Mononuclear cell (primary cell): Measurements from ENCODE around the gene ARMC5. TPM values are rescaled to one million over a fixed set of nuclear protein-coding genes. Genes with fewer than 3 reads are reported as not detected.

ENCODE experiments used
- H3K27me3 ChIP-seq: 2 replicates; pipeline ENCODE4 v1.6.0; 2011; ENCODE audit warnings: low read length, control low read depth; ENCODE audit not compliant: insufficient read depth
- H3K4me1 ChIP-seq: 2 replicates; pipeline ENCODE4 v1.5.1; 2011; ENCODE audit warnings: mild to moderate bottlenecking, low read length, control low read depth; ENCODE audit not compliant: insufficient read depth
- H3K4me3 ChIP-seq: 2 replicates; pipeline ENCODE4 v1.5.1; 2011; ENCODE audit warnings: mild to moderate bottlenecking, low read length, moderate library complexity
- H3K9me3 ChIP-seq: 2 replicates; pipeline ENCODE4 v1.5.1; 2011; ENCODE audit warnings: low read depth, mild to moderate bottlenecking, control low read depth, low read length
- total RNA-seq: library from RNA; depleted of rRNA; stranded (reverse); fragments of >200 nt; gene quantifications from one replicate; pipeline ENCODE4 v1.2.3, GENCODE V29; 2012

The ARMC5 gene
- total RNA-seq, 1 donor, result 9.2 TPM

DNA sequence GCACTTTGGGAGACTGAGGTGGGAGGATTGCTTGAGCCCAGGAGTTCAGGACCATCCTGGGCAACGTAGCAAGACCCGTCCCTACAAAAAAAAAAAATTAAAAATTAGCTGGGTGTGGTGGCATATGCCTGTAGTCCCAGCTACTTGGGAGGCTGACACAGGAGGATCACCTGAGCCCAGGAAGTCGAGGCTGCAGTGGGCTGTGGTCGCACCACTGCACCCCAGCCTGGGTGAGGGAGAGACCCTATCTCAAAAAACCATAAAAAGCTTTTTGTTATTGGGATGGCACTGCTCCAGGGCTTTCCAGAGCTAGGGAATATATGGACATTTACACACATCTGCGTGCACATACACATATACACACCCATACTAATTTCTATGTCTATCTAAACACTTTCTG lies 8.1 kb upstream of the ARMC5 start:
- no peak overlapping the region for H3K4me3 ChIP-seq
- H3K9me3 ChIP-seq, result no peaks in the 10 kb centered on the region
- H3K27me3 ChIP-seq, result no peaks in the 10 kb centered on the region
- peaks cover 28% of the 10 kb centered on the region for H3K4me1 ChIP-seq

DNA sequence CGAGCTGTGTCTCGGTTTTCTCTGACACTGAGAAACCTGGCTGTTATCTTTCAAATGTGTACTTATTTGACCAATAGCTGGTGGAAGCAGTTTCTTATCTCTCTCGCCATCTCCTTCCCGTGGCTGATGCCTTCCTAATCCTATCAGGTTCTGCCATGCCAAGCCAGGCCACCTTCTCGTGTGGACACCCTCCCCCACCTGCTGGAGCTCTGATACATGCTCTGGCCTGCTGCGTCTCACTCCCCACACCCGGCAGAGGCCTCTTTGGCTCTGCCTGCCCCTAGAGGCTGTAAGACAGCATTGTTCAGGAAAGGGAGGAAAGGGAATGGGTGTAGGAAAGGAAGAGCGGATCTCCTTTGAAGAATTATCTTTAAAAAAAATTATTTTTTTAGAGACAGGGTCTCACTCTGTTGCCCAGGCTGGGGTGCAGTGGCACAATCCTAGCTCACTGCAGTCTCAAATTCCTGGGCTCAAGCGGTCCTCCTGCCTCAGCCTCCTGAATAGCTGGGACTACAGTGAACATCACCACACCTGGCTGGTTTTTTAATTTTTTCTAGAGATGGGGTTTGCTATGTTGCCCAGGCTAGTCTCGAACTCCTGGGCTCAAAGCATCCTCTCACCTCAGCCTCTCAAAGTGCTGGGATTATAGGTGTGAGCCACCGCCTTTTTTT lies 7.5 kb upstream of the ARMC5 start:
- H3K27me3 ChIP-seq, result no peaks in the 10 kb centered on the region
- no peak overlapping the region for H3K4me3 ChIP-seq
- no peaks in the 10 kb centered on the region for H3K9me3 ChIP-seq
- peaks cover 34% of the 10 kb centered on the region for H3K4me1 ChIP-seq

DNA sequence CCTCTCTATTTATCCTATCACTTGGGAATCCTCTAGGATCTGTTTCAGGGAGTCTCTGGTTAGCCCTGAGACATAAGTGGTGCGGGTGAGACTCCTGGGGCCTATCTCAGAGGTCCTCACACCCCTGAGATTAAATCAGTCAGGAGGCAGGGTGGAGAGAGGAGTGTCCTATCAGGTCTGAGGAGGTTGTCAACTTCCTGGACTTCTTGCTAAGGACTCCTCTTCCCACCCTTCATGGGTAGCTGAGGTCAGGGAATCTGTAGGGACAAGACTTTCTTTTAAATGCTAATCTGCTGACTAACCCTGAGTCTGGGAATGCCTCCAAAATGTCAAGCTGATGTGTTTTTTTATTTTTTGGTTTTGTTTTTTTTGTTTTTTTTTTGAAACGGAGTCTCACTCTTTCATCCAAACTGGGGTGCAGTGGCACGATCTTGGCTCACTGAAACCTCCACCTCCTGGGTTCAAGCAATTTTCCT lies 6.6 kb upstream of the ARMC5 start:
- peaks cover 43% of the 10 kb centered on the region for H3K4me1 ChIP-seq
- H3K4me3 ChIP-seq, result no peak overlapping the region
- H3K27me3 ChIP-seq, result no peaks in the 10 kb centered on the region
- no peaks in the 10 kb centered on the region for H3K9me3 ChIP-seq

DNA sequence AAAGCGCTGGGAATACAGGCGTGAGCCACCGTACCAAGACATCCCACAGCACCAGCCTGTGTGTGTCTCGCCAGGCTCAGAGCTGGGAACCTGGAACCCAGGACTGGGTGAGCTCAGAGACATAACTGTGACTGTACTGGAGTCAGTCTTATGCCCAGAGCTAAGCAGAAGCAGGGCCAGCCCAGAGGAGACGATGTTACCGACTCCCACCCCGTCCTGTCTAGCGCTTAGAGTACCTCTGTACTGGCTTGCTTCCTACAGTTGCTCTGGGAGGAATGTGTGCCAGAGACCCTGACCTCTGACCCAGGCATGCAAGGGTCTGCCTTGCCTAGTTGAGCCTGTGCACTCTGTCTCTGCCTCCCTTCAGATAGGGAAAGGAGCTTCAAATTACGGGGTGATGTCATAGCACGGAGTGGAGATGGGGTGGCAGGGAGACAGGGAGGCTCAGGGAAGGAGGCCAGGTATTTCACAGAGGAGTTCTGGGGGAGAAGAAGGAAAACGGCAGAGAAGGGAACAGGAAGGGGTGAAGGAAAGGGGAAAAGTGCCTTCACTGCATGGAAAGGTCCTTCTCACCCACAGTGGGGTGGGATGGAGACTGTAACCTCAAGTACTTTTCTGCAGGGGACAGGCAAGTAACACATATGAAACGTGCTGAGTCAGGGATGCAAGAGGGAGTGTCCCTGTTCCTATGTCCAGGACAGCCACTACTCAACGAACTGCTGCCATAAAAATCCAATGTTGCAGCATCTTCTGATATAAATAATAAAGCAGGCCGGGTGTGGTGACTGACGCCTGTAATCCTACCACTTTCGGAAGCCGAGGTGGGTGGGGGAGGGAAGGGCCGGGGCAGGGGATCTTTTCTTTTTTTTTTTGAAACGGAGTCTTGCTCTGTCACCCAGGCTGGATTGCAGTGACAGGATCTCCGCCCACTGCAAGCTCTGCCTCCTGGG lies 5.8 kb upstream of the ARMC5 start:
- Histone ChIP-seq H3K4me1 (peaks cover 52% of the 10 kb centered on the region), H3K27me3 (no peaks in the 10 kb centered on the region), H3K4me3 (no peak overlapping the region), H3K9me3 (no peaks in the 10 kb centered on the region)

DNA sequence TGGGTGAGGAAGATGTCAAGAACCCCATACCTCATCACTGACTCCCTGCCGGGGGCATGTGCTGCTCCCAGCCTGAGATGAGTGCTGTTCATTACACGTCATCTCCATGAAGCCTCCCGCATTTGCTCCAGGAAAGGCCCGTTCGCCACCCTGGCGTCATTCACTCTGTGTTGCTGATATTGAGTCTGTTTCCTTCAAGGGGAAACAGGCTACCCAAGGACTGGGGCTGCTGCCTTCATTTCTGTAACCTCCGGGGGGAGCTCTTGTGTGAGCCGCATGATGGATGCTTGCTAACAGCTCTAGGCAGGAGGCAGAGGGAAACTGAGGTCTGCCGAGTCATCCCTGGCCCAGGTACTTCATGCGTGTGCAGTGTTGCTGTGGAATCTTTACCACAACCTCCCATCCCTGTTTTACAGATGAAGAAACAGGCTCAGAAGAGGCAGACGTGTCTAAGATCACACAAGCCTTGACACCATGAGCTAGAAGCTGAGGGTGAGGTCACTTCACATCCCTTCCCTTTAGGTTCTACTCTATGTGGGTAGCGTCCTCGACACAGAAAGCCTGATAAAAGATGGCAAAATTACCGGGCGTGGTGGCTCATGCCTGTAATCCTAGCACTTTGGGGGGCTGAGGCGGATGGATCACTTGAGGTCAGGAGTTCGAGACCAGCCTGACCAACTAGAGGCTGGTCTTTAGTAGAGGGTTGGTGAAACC lies 3.5 kb upstream of the ARMC5 start:
- Histone ChIP-seq H3K27me3 (no peaks in the 10 kb centered on the region), H3K4me3 (no peak overlapping the region), H3K4me1 (peaks cover 63% of the 10 kb centered on the region), H3K9me3 (no peaks in the 10 kb centered on the region)

DNA sequence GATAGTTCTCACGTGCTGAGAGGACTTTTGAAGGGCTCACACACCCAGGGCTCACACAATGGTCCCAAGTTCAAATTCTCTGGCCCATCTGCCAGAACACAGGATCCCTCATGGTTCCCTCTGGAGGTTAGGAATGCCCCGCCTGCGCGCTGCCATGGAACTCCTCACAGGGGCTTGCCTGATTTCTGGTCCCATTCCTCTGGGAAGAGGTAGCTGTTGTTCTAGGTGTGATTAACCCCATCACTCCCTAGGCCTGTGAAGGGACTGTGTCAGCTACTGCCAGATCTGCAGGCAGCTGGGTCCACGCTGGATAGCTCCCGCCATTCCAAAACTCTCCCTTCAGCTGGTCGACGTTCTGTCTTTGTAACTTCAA lies 2.3 kb upstream of the ARMC5 start:
- no peaks in the 10 kb centered on the region for H3K9me3 ChIP-seq
- H3K27me3 ChIP-seq, result no peaks in the 10 kb centered on the region
- H3K4me3 ChIP-seq, result no peak overlapping the region
- peaks cover 64% of the 10 kb centered on the region for H3K4me1 ChIP-seq

DNA sequence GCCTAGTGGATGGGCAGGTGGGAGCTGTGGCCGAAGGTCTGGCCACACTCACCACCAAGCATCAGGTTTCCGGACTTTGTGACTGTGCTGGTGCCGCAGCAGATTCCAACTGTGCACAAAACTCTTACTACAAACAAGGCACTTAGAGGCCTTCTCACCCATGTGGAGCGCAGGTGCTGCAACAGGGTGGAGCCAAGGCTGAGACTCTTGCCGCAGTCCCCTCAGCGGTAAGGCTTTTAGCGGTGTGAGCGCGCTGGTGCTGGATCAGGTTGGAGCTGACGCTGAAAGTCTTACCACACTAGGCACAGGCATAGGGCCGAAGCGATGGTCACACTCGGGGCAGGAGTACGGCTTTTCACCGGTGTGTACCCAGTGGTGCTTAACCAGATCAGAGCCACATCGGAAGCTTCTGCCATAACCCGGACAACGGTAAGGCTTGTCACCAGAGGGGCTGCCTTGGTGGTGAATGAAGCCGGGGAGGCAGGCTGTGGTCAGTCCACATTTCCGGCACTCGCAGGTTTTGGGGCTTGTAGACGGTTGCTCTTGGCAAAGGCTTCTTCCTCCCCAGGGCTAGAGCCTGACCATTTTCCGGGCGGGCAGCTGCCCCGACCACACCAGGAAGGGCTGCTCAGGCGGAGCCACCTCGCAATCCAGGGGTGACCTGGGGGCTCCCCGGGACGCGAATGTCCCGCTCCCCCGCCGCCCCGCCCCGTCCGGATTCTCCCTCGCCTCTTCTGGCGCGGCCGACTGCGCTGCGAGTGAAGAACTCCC lies 1.0 kb upstream of the ARMC5 start:
- Histone ChIP-seq H3K9me3 (no peaks in the 10 kb centered on the region), H3K4me3 (peak overlapping the region; percentile 89), H3K4me1 (peaks cover 64% of the 10 kb centered on the region), H3K27me3 (no peaks in the 10 kb centered on the region)

DNA sequence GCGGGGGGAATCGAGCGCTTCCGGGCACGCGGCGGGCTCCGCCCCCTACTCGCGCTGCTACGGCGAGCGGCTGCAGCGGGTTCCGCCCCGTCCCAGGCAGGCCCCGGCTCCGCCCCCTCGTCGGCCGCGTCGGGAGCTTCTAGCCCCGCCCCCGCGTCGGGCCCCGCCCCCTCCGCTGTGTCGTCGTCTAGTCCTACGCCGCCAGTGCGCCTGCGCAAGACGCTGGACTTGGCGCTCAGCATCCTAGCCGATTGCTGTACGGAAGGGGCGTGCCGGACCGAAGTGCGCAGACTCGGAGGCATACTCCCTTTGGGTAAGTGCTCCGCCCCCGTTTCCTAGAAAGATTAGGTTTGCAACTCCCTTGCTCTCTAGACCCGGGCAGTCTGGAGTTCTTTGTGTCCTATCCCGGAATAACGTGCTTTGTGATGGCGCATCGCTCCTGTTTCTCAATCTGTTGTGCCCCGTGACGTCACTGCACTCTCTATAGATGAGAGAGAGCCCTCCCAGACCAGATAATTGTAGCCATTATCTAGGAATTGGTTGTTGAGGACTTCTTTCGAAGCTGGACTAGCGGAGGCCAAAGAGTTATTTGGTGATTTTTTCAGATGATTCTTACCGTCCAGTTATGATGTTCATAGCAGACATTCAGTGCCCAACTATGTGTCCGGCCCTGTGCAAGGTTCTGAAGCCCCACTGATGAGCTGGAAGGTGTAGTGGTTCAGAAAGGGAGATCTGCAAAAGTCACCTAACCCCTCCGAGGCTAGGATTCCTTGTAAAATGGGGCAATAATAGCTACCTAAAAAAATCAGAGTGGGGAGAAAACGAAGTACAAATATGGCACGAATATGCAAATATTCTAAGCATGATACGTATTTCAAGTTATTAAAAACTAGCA lies 633 bp downstream of the ARMC5 start:
- Histone ChIP-seq H3K4me3 (peak overlapping the region; percentile 89), H3K4me1 (peaks cover 48% of the 10 kb centered on the region), H3K9me3 (no peaks in the 10 kb centered on the region), H3K27me3 (no peaks in the 10 kb centered on the region)

DNA sequence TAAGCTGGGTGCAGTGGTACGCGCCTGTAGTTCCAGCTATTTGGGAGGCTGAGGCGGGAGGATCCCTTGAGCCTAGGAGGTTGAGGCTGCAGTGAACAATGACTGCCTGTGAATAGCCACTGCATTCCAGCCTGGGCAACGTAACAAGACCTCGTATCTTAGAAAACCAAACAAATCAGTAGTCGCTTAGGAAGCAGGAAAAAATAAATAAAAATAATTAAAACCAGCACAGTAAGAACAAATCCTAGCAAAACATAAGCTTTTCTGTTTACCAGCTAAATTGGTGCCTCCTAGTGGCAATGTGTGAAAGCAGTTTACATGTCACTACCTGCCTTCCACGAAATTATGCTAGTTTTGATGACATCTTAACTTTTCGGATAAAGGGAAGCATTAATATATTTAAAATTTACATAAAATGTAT lies 1.3 kb downstream of the ARMC5 start:
- no peaks in the 10 kb centered on the region for H3K9me3 ChIP-seq
- peaks cover 41% of the 10 kb centered on the region for H3K4me1 ChIP-seq

DNA sequence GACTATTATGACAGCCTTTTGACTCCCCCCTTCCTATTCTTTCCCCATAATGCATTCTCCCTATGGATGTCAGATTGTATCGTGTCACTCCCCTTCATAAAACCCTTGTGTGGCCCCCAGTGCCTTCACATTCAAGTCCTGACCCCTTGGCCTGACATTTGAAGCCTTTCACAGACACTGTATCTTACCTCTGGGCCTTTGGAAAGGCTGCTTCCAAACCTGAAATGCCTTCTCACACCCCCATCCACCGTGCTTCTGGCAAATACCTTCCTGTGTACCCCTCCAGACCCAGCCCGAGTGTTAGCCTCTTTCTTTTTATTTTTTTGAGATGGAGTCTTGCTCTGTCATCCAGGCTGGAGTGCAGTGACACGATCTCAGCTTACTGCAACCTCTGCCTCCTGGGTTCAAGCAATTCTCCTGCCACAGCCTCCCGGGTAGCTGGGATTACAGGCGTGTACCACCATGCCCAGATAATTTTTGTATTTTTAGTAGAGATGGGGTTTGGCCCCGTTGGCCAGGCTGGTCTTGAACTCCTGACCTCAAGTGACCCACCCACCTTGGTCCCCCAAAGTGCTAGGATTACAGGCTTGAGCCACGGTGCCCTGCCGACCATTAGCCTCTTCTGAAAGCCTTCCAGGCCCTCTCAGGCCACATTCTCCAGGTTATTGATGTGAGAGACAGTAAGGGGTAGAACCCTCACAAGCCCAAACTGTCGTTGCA lies 2.1 kb downstream of the ARMC5 start:
- Histone ChIP-seq H3K4me3 (no peak overlapping the region), H3K4me1 (peaks cover 34% of the 10 kb centered on the region), H3K9me3 (no peaks in the 10 kb centered on the region), H3K27me3 (no peaks in the 10 kb centered on the region)

More for the DNA sequence above, 1.3 kb downstream of the ARMC5 start:
- Histone ChIP-seq H3K4me3 (no peak overlapping the region), H3K27me3 (no peaks in the 10 kb centered on the region)

DNA sequence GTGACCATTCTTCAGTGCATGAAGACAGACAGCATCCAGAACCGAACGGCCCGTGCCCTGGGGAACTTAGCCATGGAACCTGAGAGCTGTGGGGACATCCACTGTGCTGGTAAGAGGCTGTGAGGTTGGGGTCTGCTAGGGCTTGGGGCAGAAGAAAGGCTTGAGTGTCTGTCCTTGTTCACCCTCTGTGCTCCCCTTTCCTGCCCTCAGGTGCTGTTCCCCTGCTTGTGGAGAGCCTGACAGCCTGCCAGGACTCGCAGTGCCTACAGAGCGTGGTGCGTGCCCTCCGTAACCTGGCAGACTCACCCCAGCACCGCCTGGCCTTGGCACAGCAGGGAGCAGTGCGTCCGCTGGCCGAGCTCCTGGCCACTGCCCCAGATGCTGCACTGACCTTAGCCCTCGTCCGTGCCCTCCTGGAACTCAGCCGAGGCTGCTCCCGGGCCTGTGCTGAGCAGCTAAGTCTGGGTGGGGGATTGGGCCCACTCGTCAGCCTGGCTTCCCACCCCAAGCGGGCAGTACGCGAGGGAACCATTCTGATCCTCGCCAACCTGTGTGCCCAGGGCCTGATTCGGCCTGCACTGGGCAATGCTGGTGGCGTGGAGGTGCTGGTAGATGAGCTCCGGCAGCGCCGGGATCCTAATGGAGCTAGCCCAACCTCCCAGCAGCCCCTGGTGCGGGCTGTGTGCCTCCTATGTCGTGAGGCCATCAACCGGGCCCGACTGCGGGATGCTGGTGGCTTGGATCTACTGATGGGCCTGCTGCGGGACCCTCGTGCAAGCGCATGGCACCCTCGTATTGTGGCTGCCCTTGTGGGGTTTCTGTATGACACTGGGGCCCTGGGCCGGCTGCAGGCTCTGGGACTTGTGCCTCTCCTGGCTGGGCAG lies 2.9 kb downstream of the ARMC5 start:
- Histone ChIP-seq H3K9me3 (no peaks in the 10 kb centered on the region), H3K4me1 (peaks cover 28% of the 10 kb centered on the region), H3K4me3 (no peak overlapping the region), H3K27me3 (no peaks in the 10 kb centered on the region)

DNA sequence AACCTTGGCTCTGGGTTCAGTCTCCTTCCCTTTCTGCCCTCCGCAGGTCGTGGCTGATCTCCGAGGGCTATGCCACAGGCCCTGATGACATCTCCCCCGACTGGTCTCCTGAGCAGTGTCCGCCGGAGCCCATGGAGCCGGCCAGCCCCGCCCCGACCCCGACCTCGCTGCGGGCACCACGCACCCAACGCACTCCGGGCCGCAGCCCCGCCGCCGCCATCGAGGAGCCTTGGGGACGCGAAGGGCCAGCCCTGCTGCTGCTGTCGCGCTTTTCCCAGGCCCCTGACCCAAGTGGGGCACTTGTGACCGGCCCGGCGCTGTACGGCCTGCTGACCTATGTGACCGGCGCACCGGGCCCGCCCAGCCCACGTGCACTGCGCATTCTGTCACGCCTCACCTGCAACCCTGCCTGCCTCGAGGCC lies 5.1 kb downstream of the ARMC5 start:
- no peak overlapping the region for H3K4me3 ChIP-seq
- no peaks in the 10 kb centered on the region for H3K9me3 ChIP-seq
- peaks cover 17% of the 10 kb centered on the region for H3K4me1 ChIP-seq
- H3K27me3 ChIP-seq, result no peaks in the 10 kb centered on the region
